ENCODE data around the gene MAST4. TPM values are rescaled to one million over a fixed set of nuclear protein-coding genes. Genes with fewer than 3 reads are reported as not detected.
A peak's percentile ranks its signal among the peaks of the same experiment; 100 is the strongest.

The MAST4 gene
- total RNA-seq, 1 donor from 2014 or later, result 52.6 TPM

DNA sequence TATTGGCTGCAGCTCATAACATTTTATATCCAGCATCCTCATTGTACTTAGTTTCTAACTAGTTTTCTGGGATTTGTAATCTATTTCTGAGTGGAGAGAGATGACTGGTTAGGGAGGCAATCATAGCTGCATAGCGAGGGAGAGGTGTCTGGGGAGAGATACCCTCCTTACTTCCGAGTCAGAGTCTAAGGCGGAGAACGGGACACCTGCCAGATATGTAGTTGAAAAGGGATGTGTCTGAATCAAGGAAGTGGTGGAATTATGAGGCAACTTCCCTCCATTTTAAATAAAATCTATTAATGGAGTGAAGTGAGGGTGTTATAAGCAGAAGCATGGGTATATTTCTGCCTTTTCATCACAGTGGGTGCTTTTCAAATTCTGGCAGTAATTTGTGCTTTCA, 126.5 kb downstream of the MAST4 start:
- no peaks in the 10 kb centered on the region for H3K27me3 ChIP-seq
- no peak overlapping the region for H3K4me3 ChIP-seq
- no peaks in the 10 kb centered on the region for H3K9me3 ChIP-seq
- no peak overlapping the region for H3K27ac ChIP-seq
- DNase-seq (no peak), ATAC-seq (peak; percentile 31)
- TF ChIP-seq, protein P1, sequence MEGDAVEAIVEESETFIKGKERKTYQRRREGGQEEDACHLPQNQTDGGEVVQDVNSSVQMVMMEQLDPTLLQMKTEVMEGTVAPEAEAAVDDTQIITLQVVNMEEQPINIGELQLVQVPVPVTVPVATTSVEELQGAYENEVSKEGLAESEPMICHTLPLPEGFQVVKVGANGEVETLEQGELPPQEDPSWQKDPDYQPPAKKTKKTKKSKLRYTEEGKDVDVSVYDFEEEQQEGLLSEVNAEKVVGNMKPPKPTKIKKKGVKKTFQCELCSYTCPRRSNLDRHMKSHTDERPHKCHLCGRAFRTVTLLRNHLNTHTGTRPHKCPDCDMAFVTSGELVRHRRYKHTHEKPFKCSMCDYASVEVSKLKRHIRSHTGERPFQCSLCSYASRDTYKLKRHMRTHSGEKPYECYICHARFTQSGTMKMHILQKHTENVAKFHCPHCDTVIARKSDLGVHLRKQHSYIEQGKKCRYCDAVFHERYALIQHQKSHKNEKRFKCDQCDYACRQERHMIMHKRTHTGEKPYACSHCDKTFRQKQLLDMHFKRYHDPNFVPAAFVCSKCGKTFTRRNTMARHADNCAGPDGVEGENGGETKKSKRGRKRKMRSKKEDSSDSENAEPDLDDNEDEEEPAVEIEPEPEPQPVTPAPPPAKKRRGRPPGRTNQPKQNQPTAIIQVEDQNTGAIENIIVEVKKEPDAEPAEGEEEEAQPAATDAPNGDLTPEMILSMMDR (IDR thresholded peaks at IDR 0.05), result no peak
- no peaks in the 10 kb centered on the region for H3K36me3 ChIP-seq
- intact Hi-C loops (cut with DNase I), result no loop called here
- H3K4me1 ChIP-seq, result peaks cover 5% of the 10 kb centered on the region

DNA sequence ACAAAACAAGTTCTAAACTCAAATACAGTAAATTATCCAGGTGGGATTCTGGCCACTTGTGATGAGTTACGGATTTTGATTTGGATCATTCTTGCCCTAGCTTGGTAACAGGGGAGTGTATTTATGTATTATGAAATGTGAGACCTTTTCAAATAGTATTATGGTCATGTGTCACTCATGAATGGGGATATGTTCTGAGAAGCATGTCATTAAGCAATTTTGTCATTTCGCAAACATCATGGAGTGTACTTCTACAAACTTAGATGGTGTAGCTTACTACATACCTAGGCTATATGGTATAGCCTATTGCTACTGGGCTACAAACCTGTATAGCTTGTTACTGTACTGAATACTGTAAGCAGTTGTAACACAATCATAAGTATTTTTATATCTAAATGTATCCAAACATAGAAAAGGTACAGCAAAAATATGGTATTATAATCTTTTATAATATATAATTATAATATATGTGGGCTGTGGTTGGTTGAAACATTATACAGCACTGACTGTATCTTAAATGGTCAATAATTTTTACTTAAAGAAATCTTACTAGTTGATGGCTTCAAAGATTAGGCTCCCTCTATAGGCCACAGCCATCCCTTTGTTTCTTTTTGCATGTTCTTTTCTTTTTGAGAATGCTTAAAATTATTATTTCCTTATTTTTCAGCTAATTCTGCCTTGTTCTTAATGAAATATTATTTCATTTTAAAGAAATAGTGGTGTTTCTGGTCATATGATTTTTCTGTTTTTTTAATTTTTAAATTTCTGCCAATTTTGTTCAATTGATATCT, 128.4 kb downstream of the MAST4 start:
- H3K27ac ChIP-seq, result no peak overlapping the region
- intact Hi-C loops (cut with DNase I), result no loop called here
- ATAC-seq (peak; percentile 74), DNase-seq (no peak)
- H3K27me3 ChIP-seq, result no peaks in the 10 kb centered on the region
- H3K4me3 ChIP-seq, result no peak overlapping the region
- H3K36me3 ChIP-seq, result no peaks in the 10 kb centered on the region
- peaks cover 5% of the 10 kb centered on the region for H3K4me1 ChIP-seq
- TF ChIP-seq, protein P1 (IDR thresholded peaks at IDR 0.05), result peak; percentile 10
- no peaks in the 10 kb centered on the region for H3K9me3 ChIP-seq

DNA sequence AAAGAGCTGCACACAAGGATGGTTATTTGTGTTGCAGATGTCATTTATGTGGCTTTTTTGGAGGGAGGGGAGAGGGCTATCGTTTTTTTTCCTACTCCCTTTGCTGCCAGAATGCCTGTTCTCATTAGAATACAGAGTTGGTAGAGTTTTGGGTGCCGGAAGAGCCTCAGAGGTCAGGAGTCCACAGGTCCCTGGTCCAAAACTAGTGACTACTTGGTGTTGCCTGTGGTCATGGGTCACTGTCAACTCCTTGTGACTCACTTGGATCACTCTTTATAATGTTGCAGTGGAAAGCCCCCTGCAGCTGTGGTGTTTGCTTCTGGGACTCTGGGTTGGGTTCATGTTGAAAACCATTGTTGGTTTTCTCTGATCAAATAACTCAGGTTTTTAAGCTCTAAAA, 131.4 kb downstream of the MAST4 start:
- intact Hi-C loops (cut with DNase I), result no loop called here
- Histone ChIP-seq H3K4me1 (peaks cover 5% of the 10 kb centered on the region), H3K27ac (no peak overlapping the region), H3K36me3 (no peaks in the 10 kb centered on the region), H3K4me3 (no peak overlapping the region), H3K27me3 (no peaks in the 10 kb centered on the region), H3K9me3 (no peaks in the 10 kb centered on the region)
- DNase-seq, result no peak
- TF ChIP-seq, protein P1 (IDR thresholded peaks at IDR 0.05), result no peak
- no peak for ATAC-seq

DNA sequence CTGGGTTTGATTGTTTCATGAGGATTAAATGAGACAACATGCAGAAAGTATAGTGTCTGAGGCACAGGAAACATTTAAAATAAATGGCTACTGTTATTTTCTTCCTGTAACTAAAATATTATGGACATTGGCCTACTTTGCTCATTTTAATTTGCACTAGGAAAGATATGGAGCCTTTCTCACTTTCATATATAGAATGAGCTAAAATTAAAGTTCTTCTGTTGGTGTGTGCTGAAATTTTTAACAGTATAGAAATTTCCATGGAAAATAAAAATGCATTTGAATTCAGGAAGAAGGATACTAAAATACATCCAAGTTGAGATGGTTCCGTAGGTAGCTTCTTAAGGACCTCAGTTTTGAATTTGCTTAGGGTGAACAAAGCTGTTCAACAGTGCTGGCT, 131.9 kb downstream of the MAST4 start:
- Histone ChIP-seq H3K4me3 (no peak overlapping the region), H3K4me1 (peaks cover 5% of the 10 kb centered on the region), H3K27ac (no peak overlapping the region), H3K36me3 (no peaks in the 10 kb centered on the region), H3K27me3 (no peaks in the 10 kb centered on the region), H3K9me3 (no peaks in the 10 kb centered on the region)
- DNase-seq, result no peak
- intact Hi-C loops (cut with DNase I), result no loop called here
- ATAC-seq, result no peak
- TF ChIP-seq, protein P1 (IDR thresholded peaks at IDR 0.05), result no peak

DNA sequence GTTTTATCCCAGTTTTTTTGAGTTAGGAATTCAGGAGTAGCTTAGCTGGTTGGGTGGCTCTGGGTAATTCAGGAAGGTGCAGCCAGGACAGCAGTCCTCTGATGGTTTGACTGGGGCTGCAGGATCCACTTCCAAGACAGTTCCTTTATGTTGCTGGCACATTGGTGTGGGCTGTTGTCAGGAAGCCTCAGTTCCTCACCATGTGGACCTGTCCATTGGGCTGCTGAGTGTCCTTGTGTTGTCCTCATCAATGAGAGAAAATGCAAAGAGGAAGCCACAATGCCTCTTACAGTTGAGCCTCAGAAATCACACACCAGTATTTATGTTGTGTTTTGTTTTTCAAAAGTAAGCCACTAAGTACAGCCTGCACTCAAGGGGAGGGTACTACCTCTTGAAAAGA, 140.9 kb downstream of the MAST4 start:
- TF ChIP-seq, protein P1 (IDR thresholded peaks at IDR 0.05), result no peak
- H3K36me3 ChIP-seq, result no peaks in the 10 kb centered on the region
- no peak overlapping the region for H3K27ac ChIP-seq
- intact Hi-C loops (cut with DNase I), result no loop called here
- no peak overlapping the region for H3K4me3 ChIP-seq
- H3K27me3 ChIP-seq, result no peaks in the 10 kb centered on the region
- ATAC-seq (no peak), DNase-seq (no peak)
- peaks cover 16% of the 10 kb centered on the region for H3K4me1 ChIP-seq
- no peaks in the 10 kb centered on the region for H3K9me3 ChIP-seq
